Keratinocyte (primary cell): ENCODE results near the gene ADAMTS1. TPM values are rescaled to one million over a fixed set of nuclear protein-coding genes. Genes with fewer than 3 reads are reported as not detected.

ENCODE experiments used
- DNase-seq: peaks from one replicate; pipeline ENCODE4 v3.0.0-alpha.2; 2011; ENCODE audit warnings: low read depth, missing footprints, low spot score
- FAIRE-seq: peaks from 2 replicates; lab custom pipeline; 2011; peaks lifted over from hg19 to GRCh38; lab: Jason Lieb, UNC
- H2AFZ ChIP-seq: 2 replicates; pipeline ENCODE4 v1.6.0; 2012; ENCODE audit warnings: low read length, control low read depth, inconsistent platforms; ENCODE audit not compliant: control insufficient read depth
- H3K27ac ChIP-seq: 2 replicates; pipeline ENCODE4 v1.5.1; 2011; ENCODE audit warnings: low read length; ENCODE audit not compliant: control insufficient read depth, insufficient read depth
- H3K27me3 ChIP-seq: 3 replicates; pipeline ENCODE4 v1.6.0; 2011; ENCODE audit warnings: low read length; ENCODE audit not compliant: control insufficient read depth, insufficient read depth; ENCODE audit errors: extremely low read depth
- H3K36me3 ChIP-seq, 2 experiments: 2 replicates in 1 of 2; 3 replicates in 1 of 2; pipeline ENCODE4 v1.5.1; 2011; ENCODE audit warnings: low read length in 2 of 2, mild to moderate bottlenecking in 1 of 2; ENCODE audit not compliant: control insufficient read depth in 2 of 2, insufficient read depth in 2 of 2; ENCODE audit errors: extremely low read depth in 1 of 2
- H3K4me1 ChIP-seq: 3 replicates; pipeline ENCODE4 v1.5.1; 2011; ENCODE audit warnings: low read length; ENCODE audit not compliant: control insufficient read depth, insufficient read depth; ENCODE audit errors: extremely low read depth
- H3K4me2 ChIP-seq: 3 replicates; pipeline ENCODE4 v1.6.0; 2011; ENCODE audit warnings: low read depth, low read length; ENCODE audit not compliant: control insufficient read depth, insufficient read depth; ENCODE audit errors: extremely low read depth
- H3K4me3 ChIP-seq, 3 experiments: fragments of 200-600 bp in 1 of 3; sonication (generic) in 1 of 3; 2 replicates in 2 of 3; 3 replicates in 1 of 3; pipeline ENCODE4 v1.5.1; 2011 to 2016; ENCODE audit warnings: low read length in 3 of 3, mild to moderate bottlenecking in 3 of 3, control low read depth in 2 of 3, inconsistent platforms in 1 of 3, low read depth in 1 of 3, mixed read lengths in 1 of 3, mixed run types in 1 of 3, moderate library complexity in 1 of 3; ENCODE audit not compliant: control insufficient read depth in 2 of 3, insufficient read depth in 2 of 3; ENCODE audit errors: extremely low read depth in 1 of 3
- H3K79me2 ChIP-seq: 2 replicates; pipeline ENCODE4 v1.6.0; 2012; ENCODE audit warnings: low read length; ENCODE audit not compliant: control insufficient read depth, insufficient read depth
- H3K9ac ChIP-seq: 3 replicates; pipeline ENCODE4 v1.6.0; 2011; ENCODE audit warnings: low read length; ENCODE audit not compliant: control insufficient read depth, insufficient read depth; ENCODE audit errors: extremely low read depth
- H3K9me1 ChIP-seq: 3 replicates; pipeline ENCODE4 v1.6.0; 2011; ENCODE audit warnings: low read length; ENCODE audit not compliant: control insufficient read depth, insufficient read depth; ENCODE audit errors: extremely low read depth
- H3K9me3 ChIP-seq: 2 replicates; pipeline ENCODE4 v1.5.1; 2012; ENCODE audit warnings: low read depth, low read length; ENCODE audit not compliant: control insufficient read depth
- H4K20me1 ChIP-seq: 3 replicates; pipeline ENCODE4 v1.6.0; 2011; ENCODE audit warnings: low read length; ENCODE audit not compliant: control insufficient read depth, insufficient read depth; ENCODE audit errors: extremely low read depth
- CTCF ChIP-seq, 3 experiments: IDR thresholded peaks in 1 of 3; conservative IDR thresholded peaks in 1 of 3; optimal IDR thresholded peaks in 1 of 3; 2 replicates in 2 of 3; 3 replicates in 1 of 3; pipeline versions ENCODE3 to v1.5.1; 2011; ENCODE audit warnings: low read length in 3 of 3, mild to moderate bottlenecking in 3 of 3, moderate library complexity in 2 of 3, control low read depth in 1 of 3, inconsistent platforms in 1 of 3; ENCODE audit not compliant: insufficient read depth in 2 of 3; ENCODE audit errors: extremely low read depth in 1 of 3
- EZH2 ChIP-seq: IDR thresholded peaks from one replicate; pipeline ENCODE4 v1.6.1; 2012; ENCODE audit warnings: inconsistent platforms, mild to moderate bottlenecking, low read length, moderate library complexity
- dilution Hi-C: fragments of 300-500 bp; cut with MboI; formaldehyde crosslinking; loops from one replicate; pipeline ENCODE4 v1.7.0; 2020; ENCODE audit warnings: low sequenced_read_pairs; ENCODE audit not compliant: extremely low pct_ligation_motif_present
- polyA plus RNA-seq, 5 experiments: library from polyadenylated mRNA; depleted of rRNA in 3 of 5; stranded (reverse) in 3 of 5; stranded (forward) in 1 of 5; unstranded in 1 of 5; fragments of >200 nt; gene quantifications; 1 replicate in 1 of 5; 2 replicates in 3 of 5; 3 replicates in 1 of 5; pipeline versions ENCODE4 v1.2.1 to v1.2.3, GENCODE V29; 2011 to 2012; ENCODE audit warnings: missing spikeins in 2 of 5, low read depth in 1 of 5, low replicate concordance in 1 of 5

Gene ADAMTS1
- polyA plus RNA-seq, 1 donor (not counting 4 experiments of a cell fraction or from before 2014, with no cell fraction given), result 344 TPM

- Histone ChIP-seq H3K9me3 (no peaks in the 10 kb centered on the region), H3K4me3 (no peak overlapping the region), H4K20me1 (no peaks in the 10 kb centered on the region), H3K4me1 (peaks cover 12% of the 10 kb centered on the region), H3K9me1 (no peaks in the 10 kb centered on the region), H3K9ac (no peak overlapping the region), H2AFZ (no peak overlapping the region), H3K36me3 (no peaks in the 10 kb centered on the region), H3K4me2 (no peak overlapping the region), H3K79me2 (no peaks in the 10 kb centered on the region), H3K27ac (no peak overlapping the region), H3K27me3 (no peaks in the 10 kb centered on the region)
- no peak for FAIRE-seq
- dilution Hi-C loops, result no loop called here
- no peak for TF ChIP-seq CTCF (optimal IDR thresholded peaks at IDR 0.05 in 1 of 3, IDR thresholded peaks at IDR 0.05 in 1 of 3, conservative IDR thresholded peaks at IDR 0.05 in 1 of 3; ENCODE audit: extremely low read depth in 1 of 3, insufficient read depth in 2 of 3, low read length in 3 of 3)
- TF ChIP-seq EZH2, result no peak
- no peak for DNase-seq
These were observed 18.4 kb downstream of the ADAMTS1 start for GRCh38 chr21:26826801-26827200.

DNA sequence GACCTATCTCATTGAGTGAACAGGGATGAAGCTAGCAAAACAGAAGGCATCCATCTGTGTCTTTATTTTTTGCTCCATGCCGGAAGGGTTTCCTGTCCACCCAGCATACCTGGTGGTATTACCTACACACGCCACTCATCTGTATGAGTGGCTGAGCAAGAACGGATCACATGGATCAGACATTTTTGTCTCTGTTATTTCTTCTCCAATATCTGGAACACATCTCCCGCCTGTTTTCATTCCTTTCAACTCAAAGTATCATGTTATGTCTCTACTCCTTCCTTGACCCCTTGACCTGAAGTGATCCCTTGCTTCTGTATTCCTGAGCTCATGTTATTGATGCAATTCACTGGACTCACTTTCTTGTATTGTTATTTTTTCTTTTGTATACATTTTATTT is 24.7 kb downstream of the ADAMTS1 start:
- no peak overlapping the region for H3K4me3 ChIP-seq
- FAIRE-seq (no peak), DNase-seq (no peak)
- peaks cover 8% of the 10 kb centered on the region for H3K4me1 ChIP-seq
- no peak overlapping the region for H3K4me2 ChIP-seq
- no peaks in the 10 kb centered on the region for H3K79me2 ChIP-seq
- H3K36me3 ChIP-seq, result no peaks in the 10 kb centered on the region
- H3K9me3 ChIP-seq, result no peaks in the 10 kb centered on the region
- no peaks in the 10 kb centered on the region for H3K27me3 ChIP-seq
- dilution Hi-C loops, result no loop called here
- H3K9ac ChIP-seq, result no peak overlapping the region
- no peak overlapping the region for H3K27ac ChIP-seq
- H4K20me1 ChIP-seq, result no peaks in the 10 kb centered on the region
- TF ChIP-seq CTCF (optimal IDR thresholded peaks at IDR 0.05 in 1 of 3, IDR thresholded peaks at IDR 0.05 in 1 of 3, conservative IDR thresholded peaks at IDR 0.05 in 1 of 3; ENCODE audit: extremely low read depth in 1 of 3, insufficient read depth in 2 of 3, low read length in 3 of 3) (no peak), EZH2 (no peak)
- no peak overlapping the region for H2AFZ ChIP-seq
- H3K9me1 ChIP-seq, result no peaks in the 10 kb centered on the region
